ENCODE data around the gene OR4E2.

The OR4E2 gene

GRCh38 chr14:21654215-21654614 lies 580 bp downstream of the OR4E2 start:
- no peak for DNase-seq
- Histone ChIP-seq H3K4me3 (no peak overlapping the region), H3K9me3 (no peaks in the 10 kb centered on the region), H3K27me3 (no peaks in the 10 kb centered on the region), H3K36me3 (no peaks in the 10 kb centered on the region), H3K27ac (no peak overlapping the region), H3K4me1 (no peaks in the 10 kb centered on the region)
- intact Hi-C loops (cut with DNase I; ENCODE audit: low total_unique reads) = no loop called here
- no peak for TF ChIP-seq CTCF (IDR thresholded peaks at IDR 0.05)

- Histone ChIP-seq H3K27ac (no peak overlapping the region), H3K36me3 (no peaks in the 10 kb centered on the region), H3K4me3 (no peak overlapping the region), H3K4me1 (no peaks in the 10 kb centered on the region), H3K27me3 (no peaks in the 10 kb centered on the region), H3K9me3 (no peaks in the 10 kb centered on the region)
- no peak for TF ChIP-seq CTCF (IDR thresholded peaks at IDR 0.05)
- DNase-seq = no peak
- intact Hi-C loops (cut with DNase I; ENCODE audit: low total_unique reads) = no loop called here
These were observed 3.3 kb downstream of the OR4E2 start for GRCh38 chr14:21656980-21657379.

- H3K27ac ChIP-seq = no peak overlapping the region
- DNase-seq = no peak
- H3K9me3 ChIP-seq = no peaks in the 10 kb centered on the region
- intact Hi-C loops (cut with DNase I; ENCODE audit: low total_unique reads) = no loop called here
- H3K27me3 ChIP-seq = no peaks in the 10 kb centered on the region
- H3K36me3 ChIP-seq = no peaks in the 10 kb centered on the region
- H3K4me1 ChIP-seq = no peaks in the 10 kb centered on the region
- no peak for TF ChIP-seq CTCF (IDR thresholded peaks at IDR 0.05)
- no peak overlapping the region for H3K4me3 ChIP-seq
These were observed 14.7 kb downstream of the OR4E2 start for GRCh38 chr14:21668377-21668776.

GRCh38 chr14:21669284-21669683 lies 15.6 kb downstream of the OR4E2 start:
- no peaks in the 10 kb centered on the region for H3K9me3 ChIP-seq
- intact Hi-C loops (cut with DNase I; ENCODE audit: low total_unique reads) = no loop called here
- H3K36me3 ChIP-seq = no peaks in the 10 kb centered on the region
- H3K4me1 ChIP-seq = no peaks in the 10 kb centered on the region
- no peak overlapping the region for H3K4me3 ChIP-seq
- DNase-seq = no peak
- no peaks in the 10 kb centered on the region for H3K27me3 ChIP-seq
- no peak for TF ChIP-seq CTCF (IDR thresholded peaks at IDR 0.05)
- H3K27ac ChIP-seq = no peak overlapping the region

GRCh38 chr14:21671371-21671770 lies 17.7 kb downstream of the OR4E2 start:
- no peaks in the 10 kb centered on the region for H3K9me3 ChIP-seq
- no peak for DNase-seq
- H3K4me3 ChIP-seq = no peak overlapping the region
- no peak overlapping the region for H3K27ac ChIP-seq
- H3K4me1 ChIP-seq = no peaks in the 10 kb centered on the region
- no peak for TF ChIP-seq CTCF (IDR thresholded peaks at IDR 0.05)
- no peaks in the 10 kb centered on the region for H3K36me3 ChIP-seq
- no peaks in the 10 kb centered on the region for H3K27me3 ChIP-seq
- intact Hi-C loops (cut with DNase I; ENCODE audit: low total_unique reads) = no loop called here

GRCh38 chr14:21672116-21672515 lies 18.5 kb downstream of the OR4E2 start:
- H3K27ac ChIP-seq = no peak overlapping the region
- no peak for TF ChIP-seq CTCF (IDR thresholded peaks at IDR 0.05)
- no peak for DNase-seq
- no peaks in the 10 kb centered on the region for H3K36me3 ChIP-seq
- H3K4me3 ChIP-seq = no peak overlapping the region
- intact Hi-C loops (cut with DNase I; ENCODE audit: low total_unique reads) = no loop called here
- no peaks in the 10 kb centered on the region for H3K9me3 ChIP-seq
- H3K4me1 ChIP-seq = no peaks in the 10 kb centered on the region
- H3K27me3 ChIP-seq = no peaks in the 10 kb centered on the region
